ENCODE measurements around the gene SPOP. TPM values are rescaled to one million over a fixed set of nuclear protein-coding genes. Genes with fewer than 3 reads are reported as not detected.

The SPOP gene
- total RNA-seq, 1 experiment from 2014 or later, result 79.9 TPM

DNA sequence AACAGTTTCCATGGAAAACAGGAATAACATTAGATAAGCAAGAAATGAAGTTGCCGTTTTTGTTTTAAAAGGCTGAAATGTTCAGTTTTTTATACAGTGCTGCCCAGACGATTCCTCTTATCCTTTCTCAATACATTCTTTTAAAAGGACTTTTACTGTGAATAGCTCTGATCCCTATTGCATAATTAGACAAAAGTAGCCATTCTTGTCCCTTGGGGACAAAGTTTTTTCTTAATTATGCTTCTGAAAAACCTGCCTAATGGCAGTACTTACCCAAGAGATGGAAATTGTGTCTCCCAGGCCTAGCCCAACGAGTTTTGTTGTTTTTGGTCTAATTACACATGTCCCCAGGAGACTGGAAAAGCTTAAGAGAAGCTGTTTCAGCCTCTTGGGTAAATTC lies 74.7 kb downstream of the SPOP start:
- Mint-ChIP-seq H3K27ac (ENCODE audit: unreplicated experiment) (no peak overlapping the region), H3K27me3 (ENCODE audit: unreplicated experiment) (no peaks in the 10 kb centered on the region), H3K4me3 (ENCODE audit: low read depth, unreplicated experiment) (no peak overlapping the region), H3K4me1 (ENCODE audit: low read depth, unreplicated experiment) (no peaks in the 10 kb centered on the region), H3K9me3 (ENCODE audit: low read depth, unreplicated experiment) (no peaks in the 10 kb centered on the region), H3K36me3 (ENCODE audit: insufficient read depth, unreplicated experiment) (peaks cover 44% of the 10 kb centered on the region)
- intact Hi-C loops (cut with micrococcal nuclease; ENCODE audit: unreplicated experiment), result no loop called here
- DNase-seq, result no peak
- CTCF ChIA-PET, result interaction anchor here (1.1 to 1.4 kb wide), 2 partner anchors 47 to 101 kb away, joined by 3 to 4 read pairs; no protein-coding TSS in a partner anchor
- TF ChIP-seq, protein P1, sequence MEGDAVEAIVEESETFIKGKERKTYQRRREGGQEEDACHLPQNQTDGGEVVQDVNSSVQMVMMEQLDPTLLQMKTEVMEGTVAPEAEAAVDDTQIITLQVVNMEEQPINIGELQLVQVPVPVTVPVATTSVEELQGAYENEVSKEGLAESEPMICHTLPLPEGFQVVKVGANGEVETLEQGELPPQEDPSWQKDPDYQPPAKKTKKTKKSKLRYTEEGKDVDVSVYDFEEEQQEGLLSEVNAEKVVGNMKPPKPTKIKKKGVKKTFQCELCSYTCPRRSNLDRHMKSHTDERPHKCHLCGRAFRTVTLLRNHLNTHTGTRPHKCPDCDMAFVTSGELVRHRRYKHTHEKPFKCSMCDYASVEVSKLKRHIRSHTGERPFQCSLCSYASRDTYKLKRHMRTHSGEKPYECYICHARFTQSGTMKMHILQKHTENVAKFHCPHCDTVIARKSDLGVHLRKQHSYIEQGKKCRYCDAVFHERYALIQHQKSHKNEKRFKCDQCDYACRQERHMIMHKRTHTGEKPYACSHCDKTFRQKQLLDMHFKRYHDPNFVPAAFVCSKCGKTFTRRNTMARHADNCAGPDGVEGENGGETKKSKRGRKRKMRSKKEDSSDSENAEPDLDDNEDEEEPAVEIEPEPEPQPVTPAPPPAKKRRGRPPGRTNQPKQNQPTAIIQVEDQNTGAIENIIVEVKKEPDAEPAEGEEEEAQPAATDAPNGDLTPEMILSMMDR (IDR thresholded peaks at IDR 0.05; ENCODE audit: unreplicated experiment), result no peak
- no TSS peak for BruUV-seq (replicated peaks)

DNA sequence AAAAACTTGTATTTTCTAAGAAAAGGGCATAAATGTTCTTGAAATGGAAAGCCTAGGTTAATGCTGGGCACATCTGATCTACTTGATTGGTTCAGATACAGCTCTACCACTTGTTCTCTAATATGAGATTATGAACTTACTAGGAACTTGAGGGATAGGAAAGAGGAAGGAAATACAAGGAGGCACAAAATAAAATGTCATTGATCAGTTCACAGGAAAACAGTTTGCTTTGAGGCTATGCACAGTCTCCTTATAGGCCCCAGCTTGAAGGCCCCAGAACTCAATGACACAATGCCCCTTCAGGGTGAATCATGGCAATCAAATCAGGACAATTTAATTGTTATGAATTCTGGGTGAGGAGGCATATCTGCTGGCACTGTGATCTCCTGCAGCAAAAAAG lies 75.1 kb downstream of the SPOP start:
- intact Hi-C loops (cut with micrococcal nuclease; ENCODE audit: unreplicated experiment), result no loop called here
- no peaks in the 10 kb centered on the region for H3K4me1 Mint-ChIP-seq (ENCODE audit: low read depth, unreplicated experiment)
- no peaks in the 10 kb centered on the region for H3K9me3 Mint-ChIP-seq (ENCODE audit: low read depth, unreplicated experiment)
- CTCF ChIA-PET, result interaction anchor here (0.5 to 1.4 kb wide), 3 partner anchors 46 to 101 kb away, joined by 3 to 4 read pairs (median 4); no protein-coding TSS in a partner anchor
- no peak overlapping the region for H3K4me3 Mint-ChIP-seq (ENCODE audit: low read depth, unreplicated experiment)
- H3K36me3 Mint-ChIP-seq (ENCODE audit: insufficient read depth, unreplicated experiment), result peaks cover 44% of the 10 kb centered on the region
- no TSS peak for BruUV-seq (replicated peaks)
- no peak for DNase-seq
- no peaks in the 10 kb centered on the region for H3K27me3 Mint-ChIP-seq (ENCODE audit: unreplicated experiment)
- H3K27ac Mint-ChIP-seq (ENCODE audit: unreplicated experiment), result no peak overlapping the region
- TF ChIP-seq, protein P1 (IDR thresholded peaks at IDR 0.05; ENCODE audit: unreplicated experiment), result no peak

DNA sequence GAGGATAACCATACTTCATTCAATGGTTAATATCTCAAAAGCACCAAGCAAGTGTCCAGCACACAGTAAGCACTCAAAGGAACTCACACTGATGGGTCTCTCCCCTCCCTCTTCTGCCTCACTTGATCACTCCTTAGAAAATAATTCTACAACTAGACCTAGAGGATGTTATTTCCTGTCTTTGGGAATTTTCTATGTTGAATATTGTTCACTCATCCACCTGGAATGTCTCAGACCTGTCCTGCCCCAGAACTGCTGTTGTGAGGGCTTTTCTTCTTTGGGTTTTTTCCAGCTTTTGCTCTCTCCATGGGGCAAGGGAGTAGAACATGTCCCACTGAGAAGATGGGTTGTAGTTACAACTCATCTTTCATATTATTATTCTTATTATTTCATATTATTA lies 76.9 kb downstream of the SPOP start:
- Mint-ChIP-seq H3K4me3 (ENCODE audit: low read depth, unreplicated experiment) (no peak overlapping the region), H3K27me3 (ENCODE audit: unreplicated experiment) (no peaks in the 10 kb centered on the region), H3K4me1 (ENCODE audit: low read depth, unreplicated experiment) (no peaks in the 10 kb centered on the region), H3K36me3 (ENCODE audit: insufficient read depth, unreplicated experiment) (peaks cover 28% of the 10 kb centered on the region), H3K9me3 (ENCODE audit: low read depth, unreplicated experiment) (no peaks in the 10 kb centered on the region), H3K27ac (ENCODE audit: unreplicated experiment) (no peak overlapping the region)
- intact Hi-C loops (cut with micrococcal nuclease; ENCODE audit: unreplicated experiment), result no loop called here
- CTCF ChIA-PET, result interaction anchor here (1.0 kb wide), 1 partner anchor 23 kb away, joined by 3 read pairs; no protein-coding TSS in a partner anchor
- TF ChIP-seq, protein P1 (IDR thresholded peaks at IDR 0.05; ENCODE audit: unreplicated experiment), result no peak
- BruUV-seq (replicated peaks), result no TSS peak
- DNase-seq, result no peak

DNA sequence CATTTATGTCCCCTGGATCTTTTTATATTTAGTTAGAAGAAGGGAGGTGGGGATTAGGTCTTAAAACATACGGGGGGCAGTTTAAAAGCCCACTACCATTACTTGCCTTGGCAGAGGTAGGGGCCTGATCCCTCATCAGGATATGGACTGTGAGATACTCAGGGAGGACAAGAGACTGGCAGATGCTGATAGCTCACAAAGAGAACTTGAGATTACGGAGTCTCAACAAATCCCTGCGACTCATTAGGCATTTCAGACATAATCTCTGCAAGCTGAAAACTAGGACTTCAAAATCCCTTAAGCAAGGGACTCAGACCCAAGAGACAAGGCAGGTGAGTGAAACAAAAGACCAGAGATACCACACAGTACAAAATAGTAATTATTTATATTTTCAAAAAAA lies 79.0 kb downstream of the SPOP start:
- Mint-ChIP-seq H3K27ac (ENCODE audit: unreplicated experiment) (no peak overlapping the region), H3K27me3 (ENCODE audit: unreplicated experiment) (no peaks in the 10 kb centered on the region), H3K36me3 (ENCODE audit: insufficient read depth, unreplicated experiment) (peaks cover 22% of the 10 kb centered on the region), H3K4me3 (ENCODE audit: low read depth, unreplicated experiment) (no peak overlapping the region), H3K4me1 (ENCODE audit: low read depth, unreplicated experiment) (no peaks in the 10 kb centered on the region), H3K9me3 (ENCODE audit: low read depth, unreplicated experiment) (no peaks in the 10 kb centered on the region)
- intact Hi-C loops (cut with micrococcal nuclease; ENCODE audit: unreplicated experiment), result no loop called here
- TF ChIP-seq, protein P1 (IDR thresholded peaks at IDR 0.05; ENCODE audit: unreplicated experiment), result no peak
- no TSS peak for BruUV-seq (replicated peaks)
- no peak for DNase-seq
- CTCF ChIA-PET, result interaction anchor here (0.7 to 2.0 kb wide), 2 partner anchors 11 to 365 kb away, joined by 3 to 5 read pairs; no protein-coding TSS in a partner anchor
